CD4-positive, alpha-beta T cell (primary cell): ENCODE data around the gene NDFIP2. TPM values are rescaled to one million over a fixed set of nuclear protein-coding genes. Genes with fewer than 3 reads are reported as not detected.

ENCODE experiments used
- ATAC-seq: fragments of 200-7000 bp; cut with Tn5 transposase; one replicate; pipeline ENCODE4 v1.10.0; 2022; ENCODE audit warnings: mild to moderate bottlenecking; ENCODE audit not compliant: poor library complexity
- CTCF ChIA-PET: fragments of 350-600 bp; sonication (Branson Sonifier 250); formaldehyde crosslinking; loops from one replicate; lab custom pipeline; 2021; ENCODE audit warnings: antibody characterized with exemption, inconsistent platforms; lab: Charles Lee
- POLR2A ChIA-PET: fragments of 350-600 bp; sonication (Branson Sonifier 250); formaldehyde crosslinking; loops from one replicate; lab custom pipeline; 2021; ENCODE audit warnings: antibody characterized with exemption, inconsistent platforms; lab: Charles Lee
- DNase-seq, 14 experiments: peaks; one replicate each; pipeline ENCODE4 v3.0.0-alpha.2; 2013 to 2020; ENCODE audit warnings: mixed read lengths in 2 of 14
- H3K27ac ChIP-seq, 2 donors: one replicate each; pipeline versions ENCODE4 v1.5.1 to v1.7.0; 2013; ENCODE audit warnings: low read length in 2 of 2, low read depth in 1 of 2, mild to moderate bottlenecking in 1 of 2
- H3K27me3 ChIP-seq, 2 experiments: 1 replicate in 1 of 2; 2 replicates in 1 of 2; pipeline versions ENCODE4 v1.6.1 to v1.7.0; 2013; ENCODE audit warnings: low read length in 2 of 2, control low read depth in 1 of 2, mild to moderate bottlenecking in 1 of 2, moderate library complexity in 1 of 2; ENCODE audit not compliant: insufficient read depth in 2 of 2, control insufficient read depth in 1 of 2
- H3K36me3 ChIP-seq: one replicate; pipeline ENCODE4 v1.6.1; 2013; ENCODE audit warnings: low read length, control low read depth; ENCODE audit not compliant: insufficient read depth
- H3K4me1 ChIP-seq: one replicate; pipeline ENCODE4 v1.6.1; 2013; ENCODE audit warnings: low read length, control low read depth; ENCODE audit not compliant: insufficient read depth
- H3K4me3 ChIP-seq: one replicate; pipeline ENCODE4 v1.5.1; 2013; ENCODE audit warnings: mild to moderate bottlenecking, low read length, moderate library complexity
- H3K9me3 ChIP-seq, 2 experiments: 1 replicate in 1 of 2; 2 replicates in 1 of 2; pipeline versions ENCODE4 v1.6.1 to v1.7.0; 2013; ENCODE audit warnings: low read length in 2 of 2, mild to moderate bottlenecking in 2 of 2, control low read depth in 1 of 2, moderate library complexity in 1 of 2; ENCODE audit not compliant: control insufficient read depth in 1 of 2, insufficient read depth in 1 of 2
- H3K27ac Mint-ChIP-seq: one replicate; pipeline ENCODE4 v1.8.0; 2020; ENCODE audit warnings: mixed read lengths
- H3K27me3 Mint-ChIP-seq: one replicate; pipeline ENCODE4 v1.8.0; 2021; ENCODE audit warnings: mixed read lengths
- H3K36me3 Mint-ChIP-seq: one replicate; pipeline ENCODE4 v1.8.0; 2021; ENCODE audit warnings: low read depth, mixed read lengths
- H3K4me1 Mint-ChIP-seq: one replicate; pipeline ENCODE4 v1.8.0; 2021; ENCODE audit warnings: low read depth, mixed read lengths
- H3K4me3 Mint-ChIP-seq: one replicate; pipeline ENCODE4 v1.8.0; 2020; ENCODE audit warnings: mild to moderate bottlenecking, mixed read lengths
- H3K9me3 Mint-ChIP-seq: one replicate; pipeline ENCODE4 v1.8.0; 2020; ENCODE audit warnings: mixed read lengths
- CTCF ChIP-seq: fragments of 200-600 bp; IDR thresholded peaks from one replicate; pipeline ENCODE4 v1.8.0; 2022; ENCODE audit warnings: antibody characterized with exemption, mild to moderate bottlenecking
- intact Hi-C, 2 experiments: fragments of 100-400 bp; cut with DNase I in 1 of 2; cut with micrococcal nuclease in 1 of 2; formaldehyde crosslinking; loops; one replicate each; pipeline versions ENCODE4 v1.15.1 to v1.9.0; 2023 to 2025; cut with DNase I, micrococcal nuclease
- total RNA-seq, 174 experiments: library from RNA in 2 of 174; stranded (reverse) in 2 of 174; gene quantifications; one replicate each; pipeline ENCODE4 v1.2.3 and lab custom pipeline; 2021 to 2026

Gene NDFIP2
- total RNA-seq, 2 experiments from 2014 or later = 3.2 to 3.4 TPM

GRCh38 chr13:79481685-79482052, 714 bp downstream of the NDFIP2 start:
- TF ChIP-seq CTCF = no peak
- ChIA-PET POLR2A (interaction anchor here (0.6 to 1.5 kb wide), 14 partner anchors 11 to 1343 kb away, joined by 3 to 15 read pairs (median 4); partner anchors contain the start of genes OBI1 and RBM26), CTCF (interaction anchor here (0.6 to 2.9 kb wide), 11 partner anchors 10 to 90 kb away, joined by 3 to 19 read pairs (median 4); no protein-coding TSS in a partner anchor)
- DNase-seq (peak in 11 of 14 experiments; percentile 2 to 65 (median 31)), ATAC-seq (peak; percentile 33)
- H3K4me3 Mint-ChIP-seq = peak overlapping the region; percentile 95
- no peaks in the 10 kb centered on the region for H3K27me3 Mint-ChIP-seq
- Histone ChIP-seq H3K36me3 (no peaks in the 10 kb centered on the region), H3K4me3 (peak overlapping the region; percentile 82), H3K27ac (peak overlapping the region in 1 of 2 donors; percentile 46), H3K4me1 (peaks cover 20% of the 10 kb centered on the region), H3K9me3 (no peaks in the 10 kb centered on the region), H3K27me3 (no peaks in the 10 kb centered on the region)
- intact Hi-C loops = loop anchor here (2.0 to 5.0 kb wide), 4 partner anchors 13 to 74 kb away; partner anchors contain the start of gene RBM26 (in 1 of the 2)
- H3K9me3 Mint-ChIP-seq = no peaks in the 10 kb centered on the region
- peaks cover 5% of the 10 kb centered on the region for H3K36me3 Mint-ChIP-seq
- peak overlapping the region; percentile 79 for H3K27ac Mint-ChIP-seq
- peaks cover 54% of the 10 kb centered on the region for H3K4me1 Mint-ChIP-seq

- H3K36me3 ChIP-seq = no peaks in the 10 kb centered on the region
- ATAC-seq (no peak), DNase-seq (no peak)
- H3K36me3 Mint-ChIP-seq = peaks cover 5% of the 10 kb centered on the region
- H3K4me1 ChIP-seq = peaks cover 20% of the 10 kb centered on the region
- ChIA-PET CTCF (interaction anchor here (0.6 to 2.9 kb wide), 5 partner anchors 9 to 59 kb away, joined by 3 to 19 read pairs (median 6); no protein-coding TSS in a partner anchor), POLR2A (interaction anchor here (0.7 to 1.5 kb wide), 3 partner anchors 20 to 189 kb away, joined by 4 to 6 read pairs (median 5); no protein-coding TSS in a partner anchor)
- no peaks in the 10 kb centered on the region for H3K9me3 ChIP-seq
- intact Hi-C loops = loop anchor here (5.0 kb wide), 3 partner anchors 50 to 75 kb away; partner anchors contain the start of gene RBM26 (in 1 of the 2)
- H3K27ac Mint-ChIP-seq = no peak overlapping the region
- H3K27me3 ChIP-seq = no peaks in the 10 kb centered on the region
- H3K27me3 Mint-ChIP-seq = no peaks in the 10 kb centered on the region
- no peak for TF ChIP-seq CTCF
- peaks cover 62% of the 10 kb centered on the region for H3K4me1 Mint-ChIP-seq
- H3K4me3 ChIP-seq = peak overlapping the region; percentile 82
- no peaks in the 10 kb centered on the region for H3K9me3 Mint-ChIP-seq
- peak overlapping the region; percentile 95 for H3K4me3 Mint-ChIP-seq
- no peak overlapping the region for H3K27ac ChIP-seq
Observed at GRCh38 chr13:79482281-79482970, 1.5 kb downstream of the NDFIP2 start.

- no peak for DNase-seq
- no peak for TF ChIP-seq CTCF
- CTCF ChIA-PET = interaction anchor here (1.3 to 2.9 kb wide), 2 partner anchors 10 to 59 kb away, joined by 5 to 19 read pairs; no protein-coding TSS in a partner anchor
- no peaks in the 10 kb centered on the region for H3K27me3 Mint-ChIP-seq
- H3K27ac Mint-ChIP-seq = no peak overlapping the region
- Histone ChIP-seq H3K36me3 (no peaks in the 10 kb centered on the region), H3K9me3 (no peaks in the 10 kb centered on the region), H3K27ac (no peak overlapping the region), H3K4me3 (no peak overlapping the region), H3K27me3 (no peaks in the 10 kb centered on the region), H3K4me1 (peaks cover 20% of the 10 kb centered on the region)
- intact Hi-C loops = loop anchor here (5.0 kb wide), 3 partner anchors 51 to 76 kb away; partner anchors contain the start of gene RBM26 (in 1 of the 2)
- POLR2A ChIA-PET = interaction anchor here (1.7 kb wide), 1 partner anchor 9 kb away, joined by 4 read pairs; no protein-coding TSS in a partner anchor
- peaks cover 5% of the 10 kb centered on the region for H3K36me3 Mint-ChIP-seq
- ATAC-seq = no peak
- H3K4me1 Mint-ChIP-seq = peaks cover 69% of the 10 kb centered on the region
- H3K4me3 Mint-ChIP-seq = peak overlapping the region; percentile 66
- H3K9me3 Mint-ChIP-seq = no peaks in the 10 kb centered on the region
Observed at GRCh38 chr13:79483086-79483706, 2.2 kb downstream of the NDFIP2 start.
